ENCODE results near the gene MYO6.

MYO6 gene

GRCh38 chr6:75827163-75827562 is 78.1 kb downstream of the MYO6 start:
- DNase-seq (ENCODE audit: low read depth in 2 of 2), result no peak

- DNase-seq (ENCODE audit: low read depth in 2 of 2), result no peak
These were observed 82.2 kb downstream of the MYO6 start for GRCh38 chr6:75830959-75831885.

- no peak for DNase-seq (ENCODE audit: low read depth in 2 of 2)
These were observed 85.4 kb downstream of the MYO6 start for GRCh38 chr6:75834447-75834846.

GRCh38 chr6:75842191-75842590 is 93.2 kb downstream of the MYO6 start:
- DNase-seq (ENCODE audit: low read depth in 2 of 2), result no peak

GRCh38 chr6:75842732-75843131 is 93.7 kb downstream of the MYO6 start:
- DNase-seq (ENCODE audit: low read depth in 2 of 2), result no peak

GRCh38 chr6:75843396-75843795 is 94.4 kb downstream of the MYO6 start:
- no peak for DNase-seq (ENCODE audit: low read depth in 2 of 2)

- DNase-seq (ENCODE audit: low read depth in 2 of 2), result no peak
These were observed 99.2 kb downstream of the MYO6 start for GRCh38 chr6:75848274-75848673.

GRCh38 chr6:75849329-75850025 is 100.4 kb downstream of the MYO6 start:
- DNase-seq (ENCODE audit: low read depth in 2 of 2), result no peak

GRCh38 chr6:75850026-75850833 is 101.2 kb downstream of the MYO6 start:
- no peak for DNase-seq (ENCODE audit: low read depth in 2 of 2)

- no peak for DNase-seq (ENCODE audit: low read depth in 2 of 2)
These were observed 103.7 kb downstream of the MYO6 start for GRCh38 chr6:75852721-75853120.

- no peak for DNase-seq (ENCODE audit: low read depth in 2 of 2)
These were observed 104.8 kb downstream of the MYO6 start for GRCh38 chr6:75853806-75854205.

- DNase-seq (ENCODE audit: low read depth in 2 of 2), result no peak
These were observed 106.0 kb downstream of the MYO6 start for GRCh38 chr6:75855052-75855451.

GRCh38 chr6:75856902-75857301 is 107.9 kb downstream of the MYO6 start:
- DNase-seq (ENCODE audit: low read depth in 2 of 2), result no peak

GRCh38 chr6:75863001-75863400 is 114.0 kb downstream of the MYO6 start:
- no peak for DNase-seq (ENCODE audit: low read depth in 2 of 2)

- DNase-seq (ENCODE audit: low read depth in 2 of 2), result no peak
These were observed 114.7 kb downstream of the MYO6 start for GRCh38 chr6:75863784-75864183.

- DNase-seq (ENCODE audit: low read depth in 2 of 2), result no peak
These were observed 115.4 kb downstream of the MYO6 start for GRCh38 chr6:75864446-75864845.

GRCh38 chr6:75870389-75870788 is 121.3 kb downstream of the MYO6 start:
- DNase-seq (ENCODE audit: low read depth in 2 of 2), result no peak

GRCh38 chr6:75874224-75874623 is 125.2 kb downstream of the MYO6 start:
- DNase-seq (ENCODE audit: low read depth in 2 of 2), result no peak

- no peak for DNase-seq (ENCODE audit: low read depth in 2 of 2)
These were observed 127.1 kb downstream of the MYO6 start for GRCh38 chr6:75876152-75876551.

- DNase-seq (ENCODE audit: low read depth in 2 of 2), result no peak
These were observed 131.3 kb downstream of the MYO6 start for GRCh38 chr6:75880305-75880704.

- DNase-seq (ENCODE audit: low read depth in 2 of 2), result no peak
These were observed 133.7 kb downstream of the MYO6 start for GRCh38 chr6:75882734-75883133.

GRCh38 chr6:75884822-75885221 is 135.8 kb downstream of the MYO6 start:
- no peak for DNase-seq (ENCODE audit: low read depth in 2 of 2)

Data from stimulated activated CD8-positive, alpha-beta memory T cell treated with anti-CD3 and anti-CD28 coated beads, Interleukin-2, amount 100 ng/mL, for 48 hours (primary cell).